NB4 (cell line): ENCODE measurements around the gene TMEM225.

Experiments used
- CTCF ChIP-seq: IDR thresholded peaks from one replicate; pipeline ENCODE4 v1.5.1; 2012; ENCODE audit warnings: low read depth, low read length
- MAX ChIP-seq: IDR thresholded peaks from 2 replicates; pipeline ENCODE4 v1.6.1; 2011; ENCODE audit warnings: low read depth, low read length
- MYC ChIP-seq: IDR thresholded peaks from 2 replicates; pipeline ENCODE4 v1.6.1; 2011; ENCODE audit warnings: low read depth, low read length
- POLR2A ChIP-seq: IDR thresholded peaks from 2 replicates; pipeline ENCODE4 v1.6.1; 2011; ENCODE audit warnings: mild to moderate bottlenecking; ENCODE audit not compliant: insufficient read length; ENCODE audit errors: extremely low read depth

DNA sequence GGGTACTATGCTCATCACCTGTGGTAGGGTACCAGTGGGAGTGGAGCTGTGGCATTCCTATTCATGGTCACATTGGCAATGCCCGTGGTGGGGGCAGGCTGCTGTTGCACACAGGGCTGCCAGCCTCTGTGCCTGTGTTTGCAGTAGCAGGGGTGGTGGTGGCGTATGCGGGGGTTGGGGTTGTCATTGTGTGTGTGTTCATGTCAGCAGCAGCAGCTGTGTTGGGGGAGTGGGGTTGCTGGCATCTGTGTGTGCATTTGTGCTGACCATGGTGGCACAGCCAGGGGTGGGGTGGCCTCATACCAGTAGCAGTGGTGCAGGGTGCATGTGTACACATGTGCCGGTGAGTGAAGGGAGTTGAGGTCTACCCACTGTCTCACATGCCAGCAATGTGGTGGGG lies 34.4 kb downstream of the TMEM225 start:
- no peak for TF ChIP-seq POLR2A
- TF ChIP-seq CTCF = no peak
- TF ChIP-seq MAX = no peak
- TF ChIP-seq MYC = no peak
